Heart right ventricle (tissue), 16 donors: ENCODE data around the gene TCF7L2. TPM values are rescaled to one million over a fixed set of nuclear protein-coding genes. Genes with fewer than 3 reads are reported as not detected.

Experiments
- ATAC-seq, 8 donors: fragments of 200-7000 bp; cut with Tn5 transposase; one replicate each; pipeline ENCODE4 v1.9.1; 2020; ENCODE audit warnings: mild to moderate bottlenecking in 8 of 8, moderate library complexity in 8 of 8, moderate number of reproducible peaks in 1 of 8
- DNase-seq, 2 donors: peaks; one replicate each; pipeline ENCODE4 v3.0.0-alpha.2; 2020
- H3K27ac ChIP-seq, 10 donors: fragments of 200-600 bp; sonication (generic) in 2 of 10; one replicate each; pipeline versions ENCODE4 v1.5.0 to v1.8.0; 2020 to 2022; ENCODE audit warnings: mild to moderate bottlenecking in 3 of 10
- H3K27me3 ChIP-seq, 7 donors: fragments of 200-600 bp; one replicate each; pipeline ENCODE4 v1.8.0; 2021 to 2022; ENCODE audit warnings: mild to moderate bottlenecking in 2 of 7
- H3K36me3 ChIP-seq, 9 donors: fragments of 200-600 bp; sonication (generic) in 1 of 9; one replicate each; pipeline versions ENCODE4 v1.5.0 to v1.8.0; 2020 to 2022; ENCODE audit warnings: mild to moderate bottlenecking in 2 of 9
- H3K4me1 ChIP-seq, 9 donors: fragments of 200-600 bp; sonication (generic) in 1 of 9; one replicate each; pipeline versions ENCODE4 v1.5.0 to v1.8.0; 2020 to 2022; ENCODE audit warnings: mild to moderate bottlenecking in 4 of 9
- H3K4me3 ChIP-seq, 10 donors: fragments of 200-600 bp; sonication (generic) in 2 of 10; one replicate each; pipeline versions ENCODE4 v1.5.0 to v1.8.0; 2020 to 2022; ENCODE audit warnings: mild to moderate bottlenecking in 7 of 10, moderate library complexity in 2 of 10
- H3K9me3 ChIP-seq, 11 donors: fragments of 200-600 bp in 10 of 11; sonication (generic) in 2 of 11; one replicate each; pipeline versions ENCODE4 v1.5.0 to v1.8.0; 2013 to 2022; ENCODE audit warnings: mild to moderate bottlenecking in 2 of 11, control low read depth in 1 of 11, moderate library complexity in 1 of 11
- CTCF ChIP-seq, 9 donors: fragments of 200-600 bp; sonication (generic) in 2 of 9; IDR thresholded peaks; one replicate each; pipeline versions ENCODE4 v1.5.0 to v1.8.0; 2021 to 2022; ENCODE audit warnings: antibody characterized with exemption in 9 of 9, mild to moderate bottlenecking in 5 of 9, moderate library complexity in 1 of 9
- WGBS, 2 donors: extraction: QIAGEN DNeasy Blood & Tissue Kit; methylation state at CpG; one replicate each; pipeline ENCODE4 v1.1.7; 2013; ENCODE audit warnings: inconsistent platforms in 1 of 2; 5-methylcytosine and 5-hydroxymethylcytosine counted together
- intact Hi-C, 10 donors: fragments of 100-400 bp; cut with DNase I; formaldehyde crosslinking; loops; one replicate each; pipeline versions ENCODE4 v1.11.1 to v1.14.2; 2022
- polyA plus RNA-seq, 2 donors: library from polyadenylated mRNA; stranded (reverse); fragments of 200-250 nt; gene quantifications; one replicate each; pipeline ENCODE4 v1.2.3, GENCODE V29; 2013
- total RNA-seq, 10 donors: library from RNA; stranded (reverse); fragmentation: NEBNext Ultra II Directional in 3 of 10; extraction: Animal tissue kit (Norgen Biotek cat#: 25700) in 3 of 10; gene quantifications; one replicate each; pipeline versions ENCODE4 v1.2.1 to v1.2.4, GENCODE V29; 2021 to 2023
- donor health status: Arrhythmogenic right ventricular cardiomyopathy.
- donor health status: ischemic (EF 13 %, LVEDD 7.1; RV severe dilation, severe dysfunction).
- donor health status: healthy with polysubstance abuse.
- donor health status: DM: no; HTN: yes; CAD: no.
- donor health status: DM: no; HTN: no; CAD: no.
- donor health status: ischemic (EF 25% LVEDD 6.9; RV normal size, moderate dysfunction).
- donor health status: ischemic (EF 25% LVEDD 5.7; RV mildly dilated, moderate dysfunction).
- donor health status: healthy.
- donor health status: DM: yes; HTN: yes; CAD: no.
- donor health status: Ischemic cardiomyopathy.
- donor health status: ischemic (EF 35%, LVEDD 5.7; RV mildly dilated, moderate dysfunction).
- donor health status: nonischemic (EF 11% LVEDD 7.7; RV severe dilation, severe dysfunction).
- donor health status: DM: yes; HTN: yes; CAD: no.
- donor health status: PGD.
- donor health status: ischemic (EF 29% LVEDD 5.4; RV normal size, mild dysfunction).
- donor health status: nonischemic (EF 23%, LVEDD 6.1; RV moderate dilation, normal function).

The TCF7L2 gene
- total and polyA plus RNA-seq, 12 donors: 3.6 to 15.8 (median 11.8) TPM

GRCh38 chr10:113178771-113179170 lies 228.7 kb downstream of the TCF7L2 start:
- TF ChIP-seq CTCF (IDR thresholded peaks at IDR 0.05): no peak
- DNase-seq: no peak
- intact Hi-C loops: no loop called here
- Histone ChIP-seq H3K27me3 (no peaks in the 10 kb centered on the region), H3K9me3 (no peaks in the 10 kb centered on the region), H3K4me3 (no peak overlapping the region), H3K27ac (peak overlapping the region in 7 of 10 donors; percentile 5 to 70 (median 50)), H3K4me1 (peaks cover 0 to 29% (median 4%) of the 10 kb centered on the region in 9 donors), H3K36me3 (no peaks in the 10 kb centered on the region)
- ATAC-seq: no peak
- WGBS, 2 donors: 80 to 84% methylated on average over 3 of the region's 3 CpGs

DNA sequence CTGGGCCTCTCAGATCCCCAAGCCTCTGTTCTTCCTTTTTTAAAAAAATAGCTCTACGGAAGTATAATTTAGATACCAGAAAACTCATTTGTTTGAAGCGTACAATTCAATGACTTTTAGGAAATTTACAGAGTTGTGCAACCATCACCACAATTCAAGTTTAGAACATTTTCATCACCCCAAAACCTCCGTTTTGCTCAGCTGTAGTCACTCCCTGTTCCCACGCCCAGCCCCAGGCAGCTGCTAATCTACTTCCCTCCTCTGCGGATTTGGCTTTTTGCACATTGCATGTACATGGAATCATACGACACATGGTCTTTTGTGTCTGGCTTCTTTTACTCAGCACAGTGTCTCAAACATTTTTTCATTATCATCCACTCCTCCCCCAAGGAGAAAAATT lies 229.2 kb downstream of the TCF7L2 start:
- Histone ChIP-seq H3K27me3 (no peaks in the 10 kb centered on the region), H3K9me3 (no peaks in the 10 kb centered on the region), H3K27ac (peak overlapping the region in 7 of 10 donors; percentile 5 to 70 (median 50)), H3K4me3 (no peak overlapping the region), H3K4me1 (peaks cover 0 to 29% (median 4%) of the 10 kb centered on the region in 9 donors), H3K36me3 (no peaks in the 10 kb centered on the region)
- DNase-seq (peak; percentile 51 to 55), ATAC-seq (peak; percentile 53 to 83 (median 68))
- TF ChIP-seq CTCF (IDR thresholded peaks at IDR 0.05): no peak
- 70 to 83% methylated on average over 6 of the region's 6 CpGs for WGBS, 2 donors
- intact Hi-C loops: no loop called here

- 91 to 93% methylated on average over 3 of the region's 3 CpGs for WGBS, 2 donors
- Histone ChIP-seq H3K36me3 (no peaks in the 10 kb centered on the region), H3K9me3 (no peaks in the 10 kb centered on the region), H3K27ac (peak overlapping the region in 1 of 10 donors; percentile 6), H3K4me1 (peaks cover 0 to 29% (median 4%) of the 10 kb centered on the region in 9 donors), H3K4me3 (no peak overlapping the region), H3K27me3 (no peaks in the 10 kb centered on the region)
- DNase-seq (no peak), ATAC-seq (no peak)
- no peak for TF ChIP-seq CTCF (IDR thresholded peaks at IDR 0.05)
- intact Hi-C loops: loop anchor here in 1 of 10 donors (5.0 kb wide), 1 partner anchor 47 kb away; no protein-coding TSS in a partner anchor
These were observed 229.9 kb downstream of the TCF7L2 start for GRCh38 chr10:113179966-113180365.

DNA sequence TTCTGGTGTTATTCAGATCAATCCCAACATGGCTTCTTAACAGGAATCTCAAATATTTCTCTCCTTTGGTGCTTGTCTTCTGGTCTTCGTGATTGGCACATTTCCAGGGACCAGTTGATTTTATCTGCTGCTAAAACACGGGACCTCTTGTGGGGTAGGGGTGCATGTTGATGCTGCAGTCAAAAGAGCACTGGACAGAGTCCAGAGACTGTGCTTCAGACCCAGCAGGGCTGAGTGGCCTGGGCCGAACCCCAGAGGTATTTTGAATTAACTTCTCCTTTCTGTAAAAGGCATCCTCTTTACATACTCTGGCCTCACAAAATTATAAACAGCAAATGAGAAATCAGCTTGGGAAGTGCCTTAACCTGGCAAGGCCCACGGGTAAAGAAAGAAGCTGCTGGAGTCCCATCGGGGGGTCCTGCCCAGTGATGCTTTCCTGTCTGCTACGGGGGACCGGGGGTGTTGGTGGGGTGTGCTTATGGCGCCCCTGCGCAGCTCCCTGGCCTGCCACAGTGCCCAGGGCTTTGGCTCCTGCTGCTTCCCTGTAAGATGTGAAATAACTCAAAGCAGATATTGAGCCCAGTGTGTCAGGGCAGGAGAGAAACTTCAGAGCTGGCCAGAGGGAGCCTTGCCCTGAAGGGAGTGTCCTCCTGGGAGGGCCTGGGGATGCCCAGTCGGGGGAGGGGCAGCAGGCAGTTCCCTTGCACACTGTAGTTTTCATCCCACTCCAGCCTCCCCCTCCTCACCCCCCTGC lies 230.5 kb downstream of the TCF7L2 start:
- Histone ChIP-seq H3K36me3 (no peaks in the 10 kb centered on the region), H3K27ac (no peak overlapping the region), H3K4me1 (peaks cover 0 to 29% (median 4%) of the 10 kb centered on the region in 9 donors), H3K27me3 (no peaks in the 10 kb centered on the region), H3K9me3 (no peaks in the 10 kb centered on the region), H3K4me3 (no peak overlapping the region)
- 62 to 65% methylated on average over 10 of the region's 10 CpGs for WGBS, 2 donors
- no peak for TF ChIP-seq CTCF (IDR thresholded peaks at IDR 0.05)
- ATAC-seq (no peak), DNase-seq (no peak)
- intact Hi-C loops: loop anchor here in 1 of 10 donors (5.0 kb wide), 1 partner anchor 47 kb away; no protein-coding TSS in a partner anchor
